Uterus (tissue), 2 donors: ENCODE measurements around the gene FCGR2B.
"Not testable (repeated sequence)": the region's sequence is repeated elsewhere in the genome, so short reads cannot be mapped to it uniquely, and the experiment has no call there.

Source experiments
- CTCF ChIP-seq, 4 experiments: fragments of 200-600 bp in 2 of 4; fragments of 450-650 bp in 2 of 4; sonication (generic) in 2 of 4; IDR thresholded peaks; one replicate each; pipeline ENCODE4 v1.5.1; 2016 to 2019; ENCODE audit warnings: antibody characterized with exemption in 4 of 4, mild to moderate bottlenecking in 2 of 4, moderate library complexity in 1 of 4
- POLR2A ChIP-seq, 2 donors: fragments of 450-650 bp; IDR thresholded peaks; one replicate each; pipeline ENCODE4 v1.6.1; 2016; ENCODE audit warnings: antibody characterized with exemption in 2 of 2, mild to moderate bottlenecking in 1 of 2, moderate library complexity in 1 of 2

GRCh38 chr1:161658524-161658923, 4.4 kb upstream of the FCGR2B start:
- not testable (repeated sequence) for TF ChIP-seq CTCF, POLR2A (IDR thresholded peaks at IDR 0.05)
